ENCODE data around the gene ROMO1. TPM values are rescaled to one million over a fixed set of nuclear protein-coding genes. Genes with fewer than 3 reads are reported as not detected.
"Not testable (repeated sequence)": the region's sequence is repeated elsewhere in the genome, so short reads cannot be mapped to it uniquely, and the experiment has no call there.

ROMO1 gene
- total RNA-seq, 1 donor from 2014 or later: 86.0 TPM

DNA sequence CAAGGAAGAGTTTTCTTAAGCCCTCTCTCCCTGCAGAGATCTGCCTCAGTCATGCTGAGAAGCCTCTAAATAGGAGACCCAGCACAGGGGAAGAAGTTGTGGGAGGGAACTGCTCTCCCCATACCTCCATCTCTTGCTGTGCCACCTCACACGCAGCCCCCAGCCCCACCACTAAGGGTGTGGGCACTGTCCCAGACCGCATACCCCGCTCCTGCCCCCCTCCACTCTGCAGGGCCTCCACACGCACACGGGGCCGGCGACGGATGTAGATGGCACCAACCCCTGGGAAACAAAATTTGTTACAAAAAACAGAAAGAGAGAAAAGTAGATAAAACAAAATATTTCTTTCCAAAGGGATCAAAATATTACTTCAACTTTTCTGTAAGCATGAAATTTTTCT, 24.3 kb upstream of the ROMO1 start:
- intact Hi-C loops (cut with micrococcal nuclease): no loop called here

GRCh38 chr20:35680452-35681183, 18.6 kb upstream of the ROMO1 start:
- intact Hi-C loops (cut with micrococcal nuclease): no loop called here

DNA sequence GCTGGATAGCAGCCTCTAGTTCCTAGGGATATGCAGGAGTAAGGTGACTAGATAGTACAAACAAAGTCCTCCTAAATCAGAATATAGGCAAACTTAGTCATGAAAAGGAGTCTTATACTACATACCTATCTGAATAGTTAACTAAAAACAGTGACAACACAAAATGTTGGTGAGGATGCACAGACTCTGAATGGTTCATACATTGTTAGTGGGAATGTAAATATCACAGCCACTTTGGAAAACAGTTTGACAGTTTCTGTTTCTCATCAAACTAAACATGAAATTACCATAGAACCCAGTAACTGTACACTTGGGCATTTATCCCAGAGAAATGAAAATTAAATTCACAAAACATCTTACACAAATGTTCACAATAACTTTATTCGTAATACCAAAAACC, 17.2 kb upstream of the ROMO1 start:
- intact Hi-C loops (cut with micrococcal nuclease): no loop called here

- intact Hi-C loops (cut with micrococcal nuclease): not testable (repeated sequence)
These were observed 13.8 kb upstream of the ROMO1 start for GRCh38 chr20:35685368-35685767.

GRCh38 chr20:35686872-35687271, 12.3 kb upstream of the ROMO1 start:
- intact Hi-C loops (cut with micrococcal nuclease): not testable (repeated sequence)

DNA sequence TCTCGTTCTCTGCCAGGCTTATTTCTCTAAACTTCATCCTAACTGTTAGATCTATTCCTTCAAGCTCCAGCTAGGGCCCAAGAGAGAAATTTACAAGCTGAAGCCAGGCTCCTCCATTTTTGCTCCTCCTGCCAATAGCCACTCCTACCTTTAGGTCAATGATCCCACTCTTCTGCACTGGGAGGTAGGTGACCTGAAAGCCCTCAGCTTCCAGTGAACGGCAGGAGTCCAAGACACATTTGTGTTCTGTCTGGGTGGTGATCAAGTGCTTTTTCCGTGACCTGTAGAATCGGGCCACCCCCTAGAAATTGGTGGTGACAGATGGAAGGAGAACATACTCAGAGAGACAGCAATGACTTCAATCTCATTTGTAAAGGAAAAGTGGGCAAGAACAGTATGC, 8.9 kb upstream of the ROMO1 start:
- intact Hi-C loops (cut with micrococcal nuclease): no loop called here

GRCh38 chr20:35695245-35695749, 3.9 kb upstream of the ROMO1 start:
- intact Hi-C loops (cut with micrococcal nuclease): no loop called here

GRCh38 chr20:35695978-35696377, 3.2 kb upstream of the ROMO1 start:
- intact Hi-C loops (cut with micrococcal nuclease): no loop called here

DNA sequence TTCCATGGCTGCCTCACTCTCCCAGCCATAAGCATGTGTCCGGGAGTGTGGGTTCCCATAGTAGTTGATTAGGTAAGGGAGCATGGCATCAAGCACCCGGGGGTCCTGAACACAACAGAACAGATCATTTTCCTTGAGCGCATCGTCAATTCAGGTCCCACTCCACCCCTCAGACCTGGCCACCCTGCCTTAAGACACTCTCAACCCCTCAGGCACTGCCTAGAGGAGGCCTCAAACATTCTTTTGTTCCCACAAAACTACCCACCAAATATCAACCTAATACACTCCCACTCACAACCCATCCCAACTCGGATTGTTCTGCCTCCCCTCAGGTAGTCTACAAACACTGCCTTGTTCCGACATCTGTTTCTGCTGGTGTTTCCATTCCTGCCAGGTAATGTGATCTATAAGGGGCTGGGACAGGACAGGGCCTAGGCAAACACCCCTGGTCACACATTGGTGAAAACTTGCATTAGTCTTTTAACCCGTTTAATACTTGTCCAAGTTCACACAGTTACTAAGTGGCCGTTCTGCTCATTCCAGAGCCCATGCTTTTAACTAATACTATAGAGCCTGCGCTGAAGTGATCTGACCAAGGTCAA, 1.4 kb upstream of the ROMO1 start:
- intact Hi-C loops (cut with micrococcal nuclease): loop anchor here (2.0 kb wide), 2 partner anchors 187 to 243 kb away; partner anchors contain the start of gene CEP250

- intact Hi-C loops (cut with micrococcal nuclease): loop anchor here (1.0 to 2.0 kb wide), 10 partner anchors 34 to 256 kb away; partner anchors contain the start of genes CEP250, CPNE1, RBM12 and RBM39
These were observed 693 bp upstream of the ROMO1 start for GRCh38 chr20:35698298-35699126.

GRCh38 chr20:35699957-35700624, 886 bp downstream of the ROMO1 start:
- intact Hi-C loops (cut with micrococcal nuclease): loop anchor here (1.0 to 2.0 kb wide), 10 partner anchors 36 to 254 kb away; partner anchors contain the start of genes CEP250, CPNE1, RBM12 and RBM39

DNA sequence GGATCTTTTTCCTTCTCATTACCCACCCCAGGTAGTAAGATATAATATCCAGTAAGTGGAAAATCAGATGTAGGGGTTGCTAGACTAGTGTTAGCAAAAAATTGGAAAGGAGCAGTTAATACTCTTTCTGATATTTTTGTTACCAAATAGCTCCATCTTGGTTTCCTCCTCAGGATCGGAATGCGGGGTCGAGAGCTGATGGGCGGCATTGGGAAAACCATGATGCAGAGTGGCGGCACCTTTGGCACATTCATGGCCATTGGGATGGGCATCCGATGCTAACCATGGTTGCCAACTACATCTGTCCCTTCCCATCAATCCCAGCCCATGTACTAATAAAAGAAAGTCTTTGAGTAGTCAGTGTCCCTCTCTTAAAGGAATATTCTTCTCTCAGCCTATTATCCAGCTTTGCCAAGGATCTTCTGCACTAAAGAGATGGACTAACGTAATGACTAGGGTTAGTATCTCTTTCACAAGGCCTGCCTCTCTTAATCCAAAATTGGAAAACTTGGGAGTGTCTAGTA, 1.5 kb downstream of the ROMO1 start:
- intact Hi-C loops (cut with micrococcal nuclease): no loop called here

DNA sequence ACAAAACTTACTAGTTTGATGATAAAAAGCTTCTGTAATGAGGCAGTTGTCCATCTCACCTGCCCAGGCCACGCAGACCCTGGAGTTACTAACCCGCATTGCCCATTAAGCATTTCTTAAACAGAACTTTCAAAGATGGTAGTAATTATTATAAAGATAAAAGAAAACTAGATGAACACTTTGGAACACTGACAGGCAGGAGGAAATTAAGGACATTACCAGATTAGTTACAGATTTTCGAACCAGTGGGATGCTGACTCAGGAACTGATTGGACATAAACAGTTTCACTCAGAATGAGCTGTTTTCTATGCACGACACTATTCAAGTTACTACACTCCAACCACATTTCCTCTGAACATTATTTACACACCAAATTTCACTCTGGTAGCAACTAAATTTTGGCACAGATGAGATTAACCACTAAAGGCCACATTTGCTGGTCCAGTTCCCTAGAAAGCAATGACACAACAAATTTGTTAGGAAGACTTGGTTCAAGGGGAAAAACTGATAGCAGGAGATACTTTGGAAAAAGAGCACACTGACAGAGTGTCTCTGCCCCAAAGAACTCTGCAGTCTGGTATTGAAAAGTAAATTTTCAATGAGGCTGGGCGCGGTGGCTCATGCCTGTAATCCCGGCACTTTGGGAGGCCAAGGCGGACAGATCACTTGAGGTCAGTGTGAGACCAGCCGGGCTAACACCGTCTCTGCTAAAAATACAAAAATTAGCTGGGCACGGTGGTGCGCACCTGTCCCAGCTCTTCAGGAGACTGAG, 3.0 kb downstream of the ROMO1 start:
- intact Hi-C loops (cut with micrococcal nuclease): no loop called here

DNA sequence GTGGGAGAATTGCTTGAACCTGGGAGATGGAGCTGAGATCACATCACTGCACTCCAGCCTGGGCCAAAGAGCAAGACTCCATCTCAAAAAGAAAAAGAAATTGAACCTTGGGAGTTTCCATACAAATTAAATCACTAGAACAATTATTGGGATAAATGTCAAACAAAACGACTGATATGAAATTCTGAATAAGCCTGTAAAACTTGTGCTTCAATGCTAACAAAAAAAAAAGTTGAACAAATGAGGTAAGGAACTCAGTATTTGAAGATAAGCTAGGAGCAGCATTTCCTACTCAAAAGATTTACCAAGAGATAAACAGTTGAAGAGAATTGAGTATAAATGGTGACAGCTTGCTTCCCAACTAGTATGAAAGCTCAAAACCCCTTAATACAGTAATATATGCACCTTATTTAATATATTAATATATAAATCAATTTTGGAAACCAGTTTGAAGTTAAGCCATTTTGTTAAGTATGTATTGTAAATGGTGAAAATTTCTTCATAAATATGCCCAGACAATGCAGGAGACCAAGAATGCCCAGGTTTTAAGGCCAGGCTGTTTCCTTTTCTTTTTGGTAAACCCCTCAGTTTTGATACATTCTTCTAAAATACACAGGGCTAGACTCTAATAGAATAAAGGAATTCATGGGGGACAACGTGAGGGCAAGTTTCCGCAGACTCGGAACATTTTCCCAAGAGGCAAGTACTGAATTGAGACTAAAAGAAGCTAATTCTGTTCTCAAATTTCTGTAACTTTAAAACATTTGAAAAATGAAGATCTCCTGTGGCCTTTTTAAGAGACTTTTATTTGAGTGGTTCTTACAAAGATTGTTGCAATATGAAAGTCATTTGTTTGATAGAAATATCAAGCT, 3.9 kb downstream of the ROMO1 start:
- intact Hi-C loops (cut with micrococcal nuclease): no loop called here

- intact Hi-C loops (cut with micrococcal nuclease): no loop called here
These were observed 5.5 kb downstream of the ROMO1 start for GRCh38 chr20:35704514-35705261.

DNA sequence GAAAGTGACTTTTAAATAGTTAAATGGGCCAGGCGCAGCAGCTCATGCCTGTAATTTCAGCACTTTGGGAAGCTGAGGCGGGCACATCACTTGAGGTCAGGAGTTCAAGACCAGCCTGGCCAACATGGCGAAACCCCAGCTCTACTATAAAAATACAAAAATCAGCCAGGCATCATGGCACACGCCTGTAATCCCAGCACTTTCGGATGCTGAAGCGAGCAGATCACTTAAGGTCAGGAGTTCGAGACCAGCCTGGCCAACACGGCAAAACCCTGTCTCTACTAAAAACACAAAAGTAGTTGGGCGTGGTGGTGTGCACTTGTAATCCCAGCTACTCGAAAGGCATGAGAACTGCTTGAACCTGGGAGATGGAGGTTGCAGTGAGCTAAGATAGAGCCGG, 6.7 kb downstream of the ROMO1 start:
- intact Hi-C loops (cut with micrococcal nuclease): not testable (repeated sequence)

DNA sequence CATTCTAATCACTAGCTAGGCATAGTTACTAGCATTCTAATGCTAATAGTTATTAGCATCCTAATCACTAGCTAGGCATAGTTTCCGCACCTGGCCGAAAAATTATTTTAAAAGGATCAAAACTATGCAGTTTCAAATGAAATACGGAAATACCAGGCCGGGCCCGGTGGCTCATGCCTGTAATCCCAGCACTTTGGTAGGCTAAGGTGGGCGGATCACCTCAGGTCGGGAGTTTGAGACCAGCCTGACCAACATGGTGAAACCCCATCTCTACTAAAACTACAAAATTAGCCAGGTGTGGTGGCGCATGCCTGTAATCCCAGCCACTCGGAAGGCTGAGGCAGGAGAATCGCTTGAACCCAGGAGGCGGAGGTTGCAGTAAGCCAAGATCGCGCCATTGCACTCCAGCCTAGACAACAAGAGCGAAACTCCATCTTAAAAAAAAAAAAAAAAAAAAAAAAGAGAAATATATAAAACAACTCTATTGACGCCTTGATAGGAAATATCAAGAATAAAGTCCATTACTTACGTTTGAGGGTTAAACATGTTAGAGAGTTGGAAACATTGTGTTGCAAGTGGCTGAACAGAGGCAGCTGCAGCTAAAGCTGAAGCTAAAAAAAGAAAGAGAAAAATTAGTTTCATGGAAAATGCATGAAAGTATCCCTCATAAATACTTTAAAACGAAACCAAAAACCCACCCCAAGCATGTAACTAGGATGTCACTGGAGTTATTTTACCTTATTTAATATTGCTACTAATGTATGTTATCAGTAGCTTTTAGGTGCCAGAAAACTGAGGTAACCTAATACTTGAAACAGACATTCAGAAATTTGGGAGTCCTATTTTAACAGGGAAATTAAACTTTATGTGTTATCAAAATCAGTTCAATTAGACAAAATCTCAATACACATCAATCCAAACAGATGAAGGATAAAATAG, 7.7 kb downstream of the ROMO1 start:
- intact Hi-C loops (cut with micrococcal nuclease): not testable (repeated sequence)

Data from T-helper 1 cell treated with Interleukin-12 subunit alpha and Interleukin-12 subunit beta and Interleukin-4 antibody, amounts not matched to agents 30 ng/mL and 1 ng/mL, for 36 hours (primary cell).